Measurements from ENCODE around the gene LINC00237.

The LINC00237 gene

GRCh38 chr20:21063276-21063675, 42.9 kb downstream of the LINC00237 start:
- CTCF ChIA-PET: interaction anchor here (2.4 kb wide), 1 partner anchor 14 kb away, joined by 9 read pairs; no protein-coding TSS in a partner anchor
- TF ChIP-seq CTCF (IDR thresholded peaks at IDR 0.05; ENCODE audit: control extremely low read depth, extremely low read depth, low read depth, missing control alignments): no peak
- no peak for DNase-seq (ENCODE audit: extremely low spot score)
- POLR2A ChIA-PET: no interaction called here

GRCh38 chr20:21053002-21053762, 53.0 kb downstream of the LINC00237 start:
- ChIA-PET CTCF (interaction anchor here (0.6 kb wide), 1 partner anchor 13 kb away, joined by 3 read pairs; no protein-coding TSS in a partner anchor), POLR2A (no interaction called here)
- TF ChIP-seq CTCF (IDR thresholded peaks at IDR 0.05; ENCODE audit: control extremely low read depth, extremely low read depth, low read depth, missing control alignments): no peak
- no peak for DNase-seq (ENCODE audit: extremely low spot score)

- TF ChIP-seq CTCF (IDR thresholded peaks at IDR 0.05; ENCODE audit: control extremely low read depth, extremely low read depth, low read depth, missing control alignments): no peak
- POLR2A ChIA-PET: no interaction called here
- DNase-seq (ENCODE audit: extremely low spot score): no peak
- CTCF ChIA-PET: no interaction called here
Measured at GRCh38 chr20:21052686-21053001, 53.5 kb downstream of the LINC00237 start.

GRCh38 chr20:21052241-21052640, 53.9 kb downstream of the LINC00237 start:
- ChIA-PET CTCF (interaction anchor here (1.3 kb wide), 1 partner anchor 193 kb away, joined by 3 read pairs; no protein-coding TSS in a partner anchor), POLR2A (no interaction called here)
- no peak for DNase-seq (ENCODE audit: extremely low spot score)
- no peak for TF ChIP-seq CTCF (IDR thresholded peaks at IDR 0.05; ENCODE audit: control extremely low read depth, extremely low read depth, low read depth, missing control alignments)

- no peak for TF ChIP-seq CTCF (IDR thresholded peaks at IDR 0.05; ENCODE audit: control extremely low read depth, extremely low read depth, low read depth, missing control alignments)
- POLR2A ChIA-PET: no interaction called here
- CTCF ChIA-PET: interaction anchor here (1.0 to 1.2 kb wide), 2 partner anchors 10 to 24 kb away, joined by 3 to 4 read pairs; no protein-coding TSS in a partner anchor
- no peak for DNase-seq (ENCODE audit: extremely low spot score)
Measured at GRCh38 chr20:21050710-21051109, 55.4 kb downstream of the LINC00237 start.

GRCh38 chr20:21049305-21049828, 56.8 kb downstream of the LINC00237 start:
- no peak for DNase-seq (ENCODE audit: extremely low spot score)
- CTCF ChIA-PET: interaction anchor here (0.7 to 4.0 kb wide), 15 partner anchors 9 to 566 kb away, joined by 3 to 31 read pairs (median 5); no protein-coding TSS in a partner anchor
- no peak for TF ChIP-seq CTCF (IDR thresholded peaks at IDR 0.05; ENCODE audit: control extremely low read depth, extremely low read depth, low read depth, missing control alignments)
- POLR2A ChIA-PET: no interaction called here
